Activated CD8-positive, alpha-beta memory T cell treated with anti-CD3 and anti-CD28 coated beads for 4 hours (primary cell): ENCODE measurements around the gene CDH3.

Experiments
- DNase-seq, 2 donors: peaks; one replicate each; pipeline ENCODE4 v3.0.0-alpha.2; 2020; ENCODE audit warnings: low read depth in 2 of 2

CDH3 gene

GRCh38 chr16:68651136-68651535 lies 6.0 kb downstream of the CDH3 start:
- no peak for DNase-seq

GRCh38 chr16:68652659-68653058 lies 7.5 kb downstream of the CDH3 start:
- DNase-seq, result no peak

GRCh38 chr16:68655806-68656205 lies 10.7 kb downstream of the CDH3 start:
- no peak for DNase-seq

GRCh38 chr16:68656751-68657150 lies 11.6 kb downstream of the CDH3 start:
- DNase-seq, result no peak

GRCh38 chr16:68658341-68658973 lies 13.3 kb downstream of the CDH3 start:
- DNase-seq, result no peak

- no peak for DNase-seq
Measured at GRCh38 chr16:68658974-68659360, 13.9 kb downstream of the CDH3 start.

GRCh38 chr16:68659412-68660358 lies 14.6 kb downstream of the CDH3 start:
- no peak for DNase-seq

- DNase-seq, result no peak
Measured at GRCh38 chr16:68660359-68660795, 15.3 kb downstream of the CDH3 start.

- no peak for DNase-seq
Measured at GRCh38 chr16:68662035-68662434, 16.9 kb downstream of the CDH3 start.

GRCh38 chr16:68664297-68664696 lies 19.2 kb downstream of the CDH3 start:
- DNase-seq, result no peak

- DNase-seq, result no peak
Measured at GRCh38 chr16:68665501-68665900, 20.4 kb downstream of the CDH3 start.

- no peak for DNase-seq
Measured at GRCh38 chr16:68668266-68668665, 23.2 kb downstream of the CDH3 start.

GRCh38 chr16:68676113-68676860 lies 31.2 kb downstream of the CDH3 start:
- DNase-seq, result no peak

- no peak for DNase-seq
Measured at GRCh38 chr16:68681038-68681437, 35.9 kb downstream of the CDH3 start.

GRCh38 chr16:68685685-68686478 lies 40.8 kb downstream of the CDH3 start:
- DNase-seq, result no peak

GRCh38 chr16:68686905-68687304 lies 41.8 kb downstream of the CDH3 start:
- no peak for DNase-seq

- no peak for DNase-seq
Measured at GRCh38 chr16:68689921-68690320, 44.8 kb downstream of the CDH3 start.

GRCh38 chr16:68695575-68695974 lies 50.5 kb downstream of the CDH3 start:
- DNase-seq, result no peak

- DNase-seq, result no peak
Measured at GRCh38 chr16:68696514-68696913, 51.4 kb downstream of the CDH3 start.

GRCh38 chr16:68698091-68698490 lies 53.0 kb downstream of the CDH3 start:
- no peak for DNase-seq

- DNase-seq, result no peak
Measured at GRCh38 chr16:68700120-68700519, 55.0 kb downstream of the CDH3 start.

- DNase-seq, result no peak
Measured at GRCh38 chr16:68700831-68701230, 55.7 kb downstream of the CDH3 start.
